Sciatic nerve (tissue), 2 donors: ENCODE measurements around the gene CRY1. TPM values are rescaled to one million over a fixed set of nuclear protein-coding genes. Genes with fewer than 3 reads are reported as not detected.

Source experiments
- ATAC-seq: fragments of 200-7000 bp; cut with Tn5 transposase; one replicate; pipeline ENCODE4 v1.9.1; 2020; ENCODE audit warnings: mild to moderate bottlenecking, moderate library complexity
- DNase-seq: peaks from one replicate; pipeline ENCODE4 v3.0.0-alpha.2; 2020; ENCODE audit warnings: low spot score
- intact Hi-C: fragments of 100-400 bp; cut with DNase I; formaldehyde crosslinking; loops from one replicate; pipeline ENCODE4 v1.14.2; 2022
- total RNA-seq: library from RNA; stranded (reverse); fragmentation: NEBNext Ultra II Directional; extraction: Animal tissue kit (Norgen Biotek cat#: 25700); gene quantifications from one replicate; pipeline ENCODE4 v1.2.1, GENCODE V29; 2021
- donor health status: DM: no; HTN: no; CAD: no.
- donor health status: DM: no; HTN: no; CAD: no.

The CRY1 gene
- total RNA-seq, 1 donor from 2014 or later: 20.2 TPM

DNA sequence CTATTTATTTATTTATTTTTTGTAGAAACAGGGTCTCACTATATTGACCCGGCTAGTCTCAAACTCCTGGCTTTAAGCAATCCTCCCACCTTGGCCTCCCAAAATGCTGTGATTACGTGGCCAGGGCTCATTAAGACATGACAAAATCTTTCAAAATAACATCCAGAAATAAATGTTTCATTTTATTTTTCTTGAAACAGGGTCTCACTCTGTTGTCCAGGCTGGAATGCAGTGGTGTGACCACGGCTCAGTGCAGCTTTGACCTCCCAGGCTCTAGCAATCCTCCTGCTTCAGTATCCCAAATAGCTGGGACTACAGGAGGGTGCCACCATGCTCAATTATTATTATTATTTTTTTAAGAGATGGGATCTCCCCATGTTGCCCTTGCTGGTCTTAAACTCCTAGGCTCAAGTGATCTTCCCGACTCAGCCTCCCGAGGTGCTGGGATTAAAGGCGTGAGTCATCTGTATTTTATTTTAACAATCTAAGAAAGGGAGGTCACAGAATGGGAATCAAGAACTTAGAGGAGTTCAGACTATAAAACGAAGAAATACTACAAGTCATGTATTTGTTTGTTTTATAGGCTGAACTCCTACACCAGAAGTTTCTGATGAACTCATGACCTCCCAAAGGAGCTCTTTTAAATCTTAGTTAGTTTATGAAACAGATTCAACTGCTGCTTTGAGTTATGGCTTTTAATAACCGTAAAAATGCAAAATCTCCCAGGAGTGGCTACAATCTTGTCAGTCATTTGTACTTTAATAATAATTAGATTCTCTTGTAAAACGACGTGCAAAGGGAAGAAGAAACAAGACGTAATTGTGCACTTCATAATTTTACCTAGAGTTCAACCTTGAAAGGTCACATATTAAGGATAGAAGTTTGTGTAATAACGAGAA lies 139.7 kb downstream of the CRY1 start:
- DNase-seq: no peak
- intact Hi-C loops: no loop called here
- no peak for ATAC-seq

DNA sequence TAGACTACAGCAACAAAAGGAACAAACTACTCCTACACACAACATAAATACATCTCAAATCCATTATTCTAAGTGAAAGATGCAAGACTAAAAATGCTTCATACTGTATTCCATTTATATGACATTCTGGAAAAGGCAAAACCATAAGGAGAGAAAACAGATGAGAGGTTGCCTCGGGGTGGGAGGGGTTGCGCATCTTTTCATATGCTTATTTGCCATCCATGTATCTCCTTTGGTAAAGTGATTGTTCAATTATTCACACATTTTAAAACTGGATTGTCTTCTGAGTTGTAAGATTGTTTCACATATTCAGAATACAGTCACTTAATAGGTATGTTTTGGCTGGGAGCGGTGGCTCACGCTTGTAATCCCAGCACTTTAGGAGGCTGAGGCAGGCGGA lies 142.8 kb downstream of the CRY1 start:
- DNase-seq: no peak
- no peak for ATAC-seq
- intact Hi-C loops: no loop called here

DNA sequence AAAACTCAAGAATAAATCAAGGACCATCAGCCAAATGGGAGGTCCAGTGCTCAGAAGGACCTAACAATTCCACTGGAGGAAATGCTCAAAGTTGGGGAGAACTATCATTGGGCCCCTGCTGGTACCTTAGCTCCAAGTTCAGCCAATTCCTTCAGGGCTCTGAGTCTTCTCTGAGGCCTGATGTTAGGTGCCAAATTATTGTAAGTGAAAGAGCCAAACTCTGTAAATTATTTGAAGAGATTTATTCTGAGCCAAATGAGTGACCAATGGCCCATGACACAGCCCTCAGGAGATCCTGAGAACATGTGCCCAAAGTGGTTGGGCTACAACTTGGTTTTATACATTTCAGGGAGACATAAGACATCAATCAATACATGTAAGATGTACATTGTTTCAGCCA lies 145.9 kb downstream of the CRY1 start:
- ATAC-seq (no peak), DNase-seq (no peak)
- intact Hi-C loops: no loop called here

DNA sequence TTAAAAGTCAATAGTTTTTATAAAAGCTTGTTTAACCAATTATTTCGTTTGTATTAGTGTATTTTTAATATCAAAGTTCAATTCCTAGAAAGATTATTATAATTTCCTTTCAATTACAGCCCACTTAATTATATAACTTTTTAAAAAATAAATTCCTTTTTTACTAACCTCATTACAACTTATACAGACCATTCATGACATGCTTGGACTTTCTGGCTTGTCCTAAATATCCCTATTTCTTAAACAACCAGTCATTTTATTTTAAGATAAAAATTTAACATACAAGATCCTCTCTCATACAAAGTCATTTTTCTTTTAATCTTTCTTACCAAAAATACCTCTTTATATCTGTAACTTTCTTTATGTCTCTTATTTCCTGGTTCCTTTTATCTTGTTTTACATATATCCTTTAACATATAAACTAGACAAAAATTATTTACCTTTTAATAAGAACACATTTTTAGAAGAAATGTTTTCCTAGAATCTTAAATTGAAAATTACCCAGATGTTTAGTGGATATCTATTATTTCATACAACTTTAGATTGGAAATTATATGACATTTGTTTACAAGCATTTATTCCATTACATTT lies 148.0 kb downstream of the CRY1 start:
- DNase-seq: no peak
- intact Hi-C loops: no loop called here
- ATAC-seq: no peak

DNA sequence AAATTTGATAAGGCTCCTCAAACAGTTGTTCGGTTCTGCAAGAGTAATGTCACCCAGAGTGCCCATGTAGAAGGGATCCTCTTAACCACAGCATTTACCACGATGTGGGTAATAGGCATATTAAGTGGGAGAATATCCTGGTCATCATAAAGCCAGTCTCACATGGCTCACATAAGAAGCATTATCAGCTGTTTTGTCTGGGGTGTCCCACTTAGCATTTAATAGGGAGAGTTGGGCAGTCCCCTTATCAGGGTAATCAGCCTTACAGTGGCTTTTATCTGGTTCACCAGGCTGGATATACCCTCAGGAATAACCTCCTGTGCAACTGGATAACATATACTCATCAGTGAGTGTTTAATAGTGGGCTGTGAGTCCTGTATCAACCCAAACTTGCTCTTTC lies 150.6 kb downstream of the CRY1 start:
- ATAC-seq (no peak), DNase-seq (no peak)
- intact Hi-C loops: no loop called here

DNA sequence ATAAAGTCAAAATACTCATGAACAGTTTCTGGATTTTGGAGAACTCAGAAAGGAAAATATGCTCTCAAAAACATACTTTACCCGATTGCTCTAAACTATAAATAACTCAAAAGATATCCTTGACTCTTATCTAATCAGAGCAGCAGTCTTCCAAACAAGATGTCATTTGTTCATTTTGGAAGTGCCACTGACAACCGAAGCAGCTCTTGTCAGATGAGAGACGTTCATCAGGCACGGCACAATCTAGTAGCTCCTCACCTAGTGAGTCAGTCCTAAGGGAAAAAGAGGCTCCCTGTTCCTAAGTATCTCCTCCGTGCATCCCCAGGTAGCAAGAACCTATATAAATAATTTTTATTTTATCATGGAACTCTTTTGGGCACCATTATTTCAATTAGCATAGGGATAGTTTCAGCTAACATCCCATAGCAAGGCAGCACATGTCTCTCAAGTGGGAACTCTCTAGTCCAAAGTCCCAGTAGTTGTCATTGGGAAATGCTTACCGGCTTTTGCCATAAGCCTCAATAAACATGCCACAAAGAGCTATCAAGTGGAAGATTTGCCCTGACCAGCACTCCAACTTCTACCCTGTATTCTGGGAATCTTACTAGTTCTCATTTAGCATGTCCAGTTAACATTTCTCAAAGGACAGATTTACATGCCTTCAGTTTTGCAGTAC lies 151.7 kb downstream of the CRY1 start:
- DNase-seq: no peak
- ATAC-seq: no peak
- intact Hi-C loops: no loop called here

Other genes starting within 250 kb of the CRY1 start
- 44.0 TPM for gene TMEM263, start 137.6 kb downstream of the CRY1 start, total RNA-seq
- gene MTERF2, start 106.4 kb downstream of the CRY1 start, total RNA-seq: 15.2 TPM